ENCODE measurements around the gene DYSF. TPM values are rescaled to one million over a fixed set of nuclear protein-coding genes. Genes with fewer than 3 reads are reported as not detected.

DYSF gene
- total and polyA plus RNA-seq, 2 donors from 2014 or later: 11.3 to 19.8 TPM

GRCh38 chr2:71633086-71633485 lies 179.7 kb downstream of the DYSF start:
- no peaks in the 10 kb centered on the region for H3K36me3 ChIP-seq (ENCODE audit: control insufficient read depth in 2 of 3, insufficient read depth in 3 of 3, low read length in 3 of 3)
- no peak for FAIRE-seq
- H3K27me3 ChIP-seq (ENCODE audit: control insufficient read depth, insufficient read depth, low read length): no peaks in the 10 kb centered on the region
- no peak overlapping the region for H3K9ac ChIP-seq (ENCODE audit: low read length in 3 of 3)
- no peak overlapping the region for H3K4me3 ChIP-seq (ENCODE audit: low read length in 3 of 3)
- TF ChIP-seq CTCF (IDR thresholded peaks at IDR 0.05; ENCODE audit: borderline replicate concordance, extremely low read depth, insufficient read depth): no peak
- no peak overlapping the region for H3K27ac ChIP-seq (ENCODE audit: low read depth in 2 of 2, low read length in 2 of 2)
- peaks cover 0 to 5% (median 0%) of the 10 kb centered on the region in 3 donors for H3K9me3 ChIP-seq (ENCODE audit: control insufficient read depth in 2 of 3, insufficient read depth in 1 of 3, low read length in 3 of 3)
- no peak for DNase-seq
- H3K4me1 ChIP-seq (ENCODE audit: control insufficient read depth in 2 of 3, insufficient read depth in 2 of 3, low read depth in 1 of 3, low read length in 3 of 3): no peaks in the 10 kb centered on the region
- intact Hi-C loops (cut with DNase I): no loop called here

DNA sequence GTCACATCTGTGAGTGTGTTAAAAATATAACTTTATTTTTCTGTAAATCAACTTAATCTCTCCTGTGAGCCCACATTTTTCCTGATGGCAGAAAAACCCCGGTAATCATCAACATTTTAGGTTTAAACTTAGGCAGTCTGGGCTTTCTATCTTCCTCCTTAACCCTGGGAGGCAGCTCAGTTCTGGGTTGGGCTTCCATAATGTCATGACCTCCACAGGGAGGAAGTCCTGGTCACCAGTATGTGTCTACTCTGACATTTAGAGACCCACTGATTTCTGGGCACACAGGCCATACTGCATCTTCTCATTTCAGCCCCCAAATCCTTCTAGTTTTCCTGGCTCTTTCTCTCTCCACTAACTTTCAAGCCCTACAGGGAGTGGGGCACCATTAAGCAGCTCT lies 181.2 kb downstream of the DYSF start:
- no peaks in the 10 kb centered on the region for H3K36me3 ChIP-seq (ENCODE audit: control insufficient read depth in 2 of 3, insufficient read depth in 3 of 3, low read length in 3 of 3)
- no peak for FAIRE-seq
- intact Hi-C loops (cut with DNase I): no loop called here
- H3K4me1 ChIP-seq (ENCODE audit: control insufficient read depth in 2 of 3, insufficient read depth in 2 of 3, low read depth in 1 of 3, low read length in 3 of 3): no peaks in the 10 kb centered on the region
- H3K27ac ChIP-seq (ENCODE audit: low read depth in 2 of 2, low read length in 2 of 2): no peak overlapping the region
- no peak overlapping the region for H3K4me3 ChIP-seq (ENCODE audit: low read length in 3 of 3)
- no peak for TF ChIP-seq CTCF (IDR thresholded peaks at IDR 0.05; ENCODE audit: borderline replicate concordance, extremely low read depth, insufficient read depth)
- no peak for DNase-seq
- no peaks in the 10 kb centered on the region for H3K27me3 ChIP-seq (ENCODE audit: control insufficient read depth, insufficient read depth, low read length)
- no peak overlapping the region for H3K9ac ChIP-seq (ENCODE audit: low read length in 3 of 3)
- peaks cover 0 to 1% (median 0%) of the 10 kb centered on the region in 3 donors for H3K9me3 ChIP-seq (ENCODE audit: control insufficient read depth in 2 of 3, insufficient read depth in 1 of 3, low read length in 3 of 3)

GRCh38 chr2:71635798-71636197 lies 182.4 kb downstream of the DYSF start:
- Histone ChIP-seq H3K27ac (ENCODE audit: low read depth in 2 of 2, low read length in 2 of 2) (no peak overlapping the region), H3K9ac (ENCODE audit: low read length in 3 of 3) (no peak overlapping the region), H3K4me1 (ENCODE audit: control insufficient read depth in 2 of 3, insufficient read depth in 2 of 3, low read depth in 1 of 3, low read length in 3 of 3) (no peaks in the 10 kb centered on the region), H3K4me3 (ENCODE audit: low read length in 3 of 3) (no peak overlapping the region), H3K27me3 (ENCODE audit: control insufficient read depth, insufficient read depth, low read length) (no peaks in the 10 kb centered on the region), H3K36me3 (ENCODE audit: control insufficient read depth in 2 of 3, insufficient read depth in 3 of 3, low read length in 3 of 3) (no peaks in the 10 kb centered on the region), H3K9me3 (ENCODE audit: control insufficient read depth in 2 of 3, insufficient read depth in 1 of 3, low read length in 3 of 3) (no peaks in the 10 kb centered on the region)
- FAIRE-seq (no peak), DNase-seq (no peak)
- intact Hi-C loops (cut with DNase I): no loop called here
- TF ChIP-seq CTCF (IDR thresholded peaks at IDR 0.05; ENCODE audit: borderline replicate concordance, extremely low read depth, insufficient read depth): no peak

DNA sequence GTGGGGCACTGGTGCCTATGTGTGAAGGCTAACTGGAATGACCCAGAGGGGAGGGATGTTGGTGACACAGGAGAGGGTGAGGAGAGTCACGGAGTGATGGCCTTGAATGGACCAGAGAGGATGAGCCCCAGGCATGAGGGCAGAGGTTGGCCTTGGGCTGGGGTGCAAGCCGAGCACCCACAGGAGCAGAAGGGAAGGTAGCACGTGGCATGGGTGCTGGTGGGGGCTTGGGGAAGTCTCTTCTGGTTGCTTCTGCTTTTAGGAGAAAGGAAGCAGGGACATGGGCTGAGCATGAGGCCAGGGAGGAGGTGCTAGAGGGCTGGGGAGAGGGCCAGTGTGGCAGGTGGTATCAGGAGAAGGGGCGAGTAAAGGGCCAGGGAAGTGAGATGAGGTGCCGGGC lies 183.8 kb downstream of the DYSF start:
- DNase-seq: no peak
- Histone ChIP-seq H3K27me3 (ENCODE audit: control insufficient read depth, insufficient read depth, low read length) (no peaks in the 10 kb centered on the region), H3K9ac (ENCODE audit: low read length in 3 of 3) (no peak overlapping the region), H3K4me1 (ENCODE audit: control insufficient read depth in 2 of 3, insufficient read depth in 2 of 3, low read depth in 1 of 3, low read length in 3 of 3) (no peaks in the 10 kb centered on the region), H3K4me3 (ENCODE audit: low read length in 3 of 3) (no peak overlapping the region), H3K36me3 (ENCODE audit: control insufficient read depth in 2 of 3, insufficient read depth in 3 of 3, low read length in 3 of 3) (no peaks in the 10 kb centered on the region), H3K9me3 (ENCODE audit: control insufficient read depth in 2 of 3, insufficient read depth in 1 of 3, low read length in 3 of 3) (no peaks in the 10 kb centered on the region), H3K27ac (ENCODE audit: low read depth in 2 of 2, low read length in 2 of 2) (no peak overlapping the region)
- TF ChIP-seq CTCF (IDR thresholded peaks at IDR 0.05; ENCODE audit: borderline replicate concordance, extremely low read depth, insufficient read depth): no peak
- intact Hi-C loops (cut with DNase I): no loop called here
- FAIRE-seq: no peak

Measured in kidney (tissue), 14 donors.